MM.1S (cell line): ENCODE measurements around the gene MAP4K3.
"Not testable (repeated sequence)": the region's sequence is repeated elsewhere in the genome, so short reads cannot be mapped to it uniquely, and the experiment has no call there.

ENCODE experiments used
- CTCF ChIP-seq: fragments of 300-600 bp; sonication (generic); IDR thresholded peaks from 2 replicates; pipeline ENCODE4 v1.5.1; 2016; ENCODE audit warnings: antibody characterized with exemption, low read length, mixed read lengths
- EZH2phosphoT487 ChIP-seq: fragments of 300-600 bp; sonication (generic); IDR thresholded peaks from 2 replicates; pipeline ENCODE4 v1.6.1; 2018; ENCODE audit warnings: antibody characterized with exemption, low read length

GRCh38 chr2:39384071-39384470, 53.0 kb downstream of the MAP4K3 start:
- TF ChIP-seq EZH2phosphoT487, CTCF: not testable (repeated sequence)
